Mesothelial cell of epicardium (in vitro differentiated cells): ENCODE data around the gene PTPRK. TPM values are rescaled to one million over a fixed set of nuclear protein-coding genes. Genes with fewer than 3 reads are reported as not detected.

Experiments used
- DNase-seq, 2 experiments: peaks; one replicate each; pipeline ENCODE4 v3.0.0; 2021; ENCODE audit warnings: low spot score in 2 of 2; ENCODE audit not compliant: unreplicated experiment in 2 of 2
- H3K27ac Mint-ChIP-seq: 2 replicates; pipeline ENCODE4 v1.8.0; 2021; ENCODE audit warnings: mixed read lengths
- H3K27me3 Mint-ChIP-seq: 2 replicates; pipeline ENCODE4 v1.8.0; 2021; ENCODE audit warnings: low read depth, mixed read lengths
- H3K36me3 Mint-ChIP-seq: 2 replicates; pipeline ENCODE4 v1.8.0; 2021; ENCODE audit warnings: mixed read lengths
- H3K4me1 Mint-ChIP-seq: 2 replicates; pipeline ENCODE4 v1.8.0; 2021; ENCODE audit warnings: mixed read lengths
- H3K4me3 Mint-ChIP-seq: 2 replicates; pipeline ENCODE4 v1.8.0; 2021; ENCODE audit warnings: mild to moderate bottlenecking, moderate library complexity, mixed read lengths
- H3K9me3 Mint-ChIP-seq: 2 replicates; pipeline ENCODE4 v1.8.0; 2021; ENCODE audit warnings: mixed read lengths
- CTCF ChIP-seq: fragments of 200-600 bp; sonication (generic); IDR thresholded peaks from one replicate; pipeline ENCODE4 v1.5.0; 2021; ENCODE audit warnings: antibody characterized with exemption; ENCODE audit not compliant: unreplicated experiment
- total RNA-seq: library from RNA; stranded (reverse); gene quantifications from 3 replicates; pipeline ENCODE4 v1.2.1, GENCODE V29; 2021

PTPRK gene
- total RNA-seq, 1 donor from 2014 or later: 93.7 TPM

DNA sequence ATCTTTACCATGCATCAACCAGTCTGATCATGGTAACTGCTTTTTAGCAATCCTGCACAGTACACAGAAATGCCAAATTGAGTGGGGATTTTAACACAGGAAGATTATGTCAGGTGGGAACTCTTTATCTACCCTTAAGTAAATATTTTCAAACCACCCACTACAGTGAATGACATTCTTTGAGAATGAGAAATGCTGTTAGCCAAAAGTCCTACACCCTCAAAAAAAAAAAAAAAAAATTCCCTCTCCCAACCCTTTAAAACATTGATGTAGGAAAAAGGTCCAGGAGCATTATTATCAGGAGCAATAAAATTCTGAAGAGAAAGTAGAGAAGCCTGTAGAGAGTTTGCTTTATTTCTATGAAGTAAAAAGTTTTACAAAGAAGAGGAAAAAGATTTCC lies 312.3 kb downstream of the PTPRK start:
- Mint-ChIP-seq H3K36me3 (peaks cover 10% of the 10 kb centered on the region), H3K4me3 (no peak overlapping the region), H3K27ac (no peak overlapping the region), H3K27me3 (no peaks in the 10 kb centered on the region), H3K4me1 (peaks cover 11% of the 10 kb centered on the region), H3K9me3 (peaks cover 13% of the 10 kb centered on the region)
- no peak for TF ChIP-seq CTCF
- no peak for DNase-seq

- H3K4me1 Mint-ChIP-seq: peaks cover 11% of the 10 kb centered on the region
- no peak overlapping the region for H3K27ac Mint-ChIP-seq
- DNase-seq: no peak
Observed at GRCh38 chr6:128206610-128207426, 313.6 kb downstream of the PTPRK start.

DNA sequence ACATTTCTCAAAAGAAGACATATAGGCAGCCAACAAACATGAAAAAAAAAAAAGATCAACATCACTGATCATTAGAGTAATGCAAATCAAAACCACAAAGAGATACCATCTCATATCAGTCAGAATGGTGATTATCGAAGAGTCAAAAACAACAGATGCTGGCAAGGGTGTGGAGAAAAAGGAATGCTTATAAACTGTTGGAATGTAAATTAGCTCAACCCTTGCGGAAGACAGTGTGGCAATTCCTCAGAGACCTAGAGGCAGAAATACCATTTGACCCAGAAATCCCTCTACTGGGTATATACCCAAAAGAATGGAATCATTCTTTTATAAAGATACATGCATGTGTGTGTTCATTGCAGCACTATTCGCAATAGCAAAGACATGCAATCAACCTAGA lies 315.8 kb downstream of the PTPRK start:
- Mint-ChIP-seq H3K27ac (no peak overlapping the region), H3K36me3 (peaks cover 13% of the 10 kb centered on the region), H3K4me1 (peaks cover 11% of the 10 kb centered on the region), H3K27me3 (no peaks in the 10 kb centered on the region), H3K4me3 (no peak overlapping the region), H3K9me3 (peaks cover 16% of the 10 kb centered on the region)
- no peak for DNase-seq
- no peak for TF ChIP-seq CTCF

More at GRCh38 chr6:128206610-128207426, 313.6 kb downstream of the PTPRK start:
- H3K9me3 Mint-ChIP-seq: peaks cover 16% of the 10 kb centered on the region
- no peaks in the 10 kb centered on the region for H3K27me3 Mint-ChIP-seq
- no peak overlapping the region for H3K4me3 Mint-ChIP-seq
- H3K36me3 Mint-ChIP-seq: peaks cover 13% of the 10 kb centered on the region
- no peak for TF ChIP-seq CTCF

DNA sequence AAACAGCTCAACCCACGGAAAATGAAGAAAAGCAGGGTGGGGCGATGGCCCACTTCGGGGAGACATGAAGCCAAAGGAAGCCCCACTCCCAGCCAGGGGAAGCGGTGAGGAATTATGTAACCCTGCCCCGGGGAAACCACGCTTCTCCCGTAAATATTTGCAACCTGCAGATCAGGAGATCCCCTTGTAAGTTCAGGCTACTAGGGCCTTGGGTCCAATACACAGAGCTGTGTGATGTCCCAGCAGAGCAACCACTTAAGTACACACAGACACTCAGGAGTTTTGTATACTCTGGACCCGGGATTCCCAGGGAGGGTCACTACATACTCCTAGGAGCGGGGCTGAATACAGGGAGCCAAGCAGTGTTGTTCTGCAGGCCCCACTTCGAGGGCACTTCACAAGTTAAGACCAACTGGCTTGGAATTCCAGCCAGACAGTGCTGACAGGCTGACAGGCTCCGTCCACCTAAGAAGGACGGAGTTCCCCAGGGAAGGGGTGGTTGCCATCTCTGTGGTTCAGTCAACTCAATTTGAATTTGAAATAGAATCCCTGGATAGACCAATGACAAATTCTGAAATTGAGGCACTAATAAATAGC lies 318.1 kb downstream of the PTPRK start:
- H3K27me3 Mint-ChIP-seq: no peaks in the 10 kb centered on the region
- H3K27ac Mint-ChIP-seq: no peak overlapping the region
- H3K4me3 Mint-ChIP-seq: no peak overlapping the region
- TF ChIP-seq CTCF: no peak
- peaks cover 16% of the 10 kb centered on the region for H3K9me3 Mint-ChIP-seq
- peaks cover 12% of the 10 kb centered on the region for H3K36me3 Mint-ChIP-seq
- DNase-seq: no peak
- H3K4me1 Mint-ChIP-seq: no peaks in the 10 kb centered on the region

GRCh38 chr6:128200789-128201188 lies 319.6 kb downstream of the PTPRK start:
- TF ChIP-seq CTCF: no peak
- Mint-ChIP-seq H3K36me3 (peaks cover 12% of the 10 kb centered on the region), H3K4me1 (no peaks in the 10 kb centered on the region), H3K9me3 (peaks cover 16% of the 10 kb centered on the region), H3K4me3 (no peak overlapping the region), H3K27ac (no peak overlapping the region), H3K27me3 (no peaks in the 10 kb centered on the region)
- no peak for DNase-seq
